Upper lobe of left lung (tissue), 6 donors: ENCODE measurements around the gene DYSF. TPM values are rescaled to one million over a fixed set of nuclear protein-coding genes. Genes with fewer than 3 reads are reported as not detected.

ENCODE experiments used
- ATAC-seq, 2 donors: fragments of 200-7000 bp; cut with Tn5 transposase; one replicate each; pipeline ENCODE4 v1.9.1; 2022; ENCODE audit warnings: mild to moderate bottlenecking in 2 of 2, moderate library complexity in 2 of 2; ENCODE audit not compliant: low FRiP score in 2 of 2
- DNase-seq, 2 donors: peaks; one replicate each; pipeline ENCODE4 v3.0.0-alpha.2; 2019 to 2020
- H3K27ac ChIP-seq, 4 donors: fragments of 200-600 bp; sonication (generic); one replicate each; pipeline ENCODE4 v1.5.1; 2016 to 2019
- H3K27me3 ChIP-seq, 4 donors: fragments of 200-600 bp; sonication (generic); one replicate each; pipeline ENCODE4 v1.5.1; 2017 to 2019
- H3K36me3 ChIP-seq, 4 donors: fragments of 200-600 bp; sonication (generic); one replicate each; pipeline ENCODE4 v1.5.1; 2016 to 2019
- H3K4me1 ChIP-seq, 4 donors: fragments of 200-600 bp; sonication (generic); one replicate each; pipeline ENCODE4 v1.5.1; 2018 to 2019
- H3K4me3 ChIP-seq, 4 donors: fragments of 200-600 bp; sonication (generic); one replicate each; pipeline ENCODE4 v1.5.1; 2017 to 2019; ENCODE audit warnings: mild to moderate bottlenecking in 2 of 4, moderate library complexity in 1 of 4
- H3K9me3 ChIP-seq, 4 donors: fragments of 200-600 bp; sonication (generic); one replicate each; pipeline ENCODE4 v1.5.1; 2018 to 2019
- CTCF ChIP-seq, 6 experiments: fragments of 450-650 bp in 4 of 6; fragments of 200-600 bp in 2 of 6; sonication (generic) in 2 of 6; IDR thresholded peaks; one replicate each; pipeline ENCODE4 v1.5.1; 2016 to 2019; ENCODE audit warnings: antibody characterized with exemption in 6 of 6
- EP300 ChIP-seq, 4 donors: sonication (generic); formaldehyde crosslinking; IDR thresholded peaks; one replicate each; pipeline ENCODE4 v1.5.1; 2017; ENCODE audit warnings: antibody characterized with exemption in 4 of 4, control low read depth in 2 of 4
- POLR2A ChIP-seq, 4 donors: fragments of 450-650 bp; IDR thresholded peaks; one replicate each; pipeline ENCODE4 v1.5.1; 2016 to 2017; ENCODE audit warnings: antibody characterized with exemption in 4 of 4, mild to moderate bottlenecking in 2 of 4
- POLR2AphosphoS5 ChIP-seq, 2 donors: sonication (generic); formaldehyde crosslinking; IDR thresholded peaks; one replicate each; pipeline ENCODE4 v1.5.1; 2017; ENCODE audit warnings: antibody characterized with exemption in 2 of 2
- whole genome bisulfite sequencing, 2 donors: methylation state at CpG; one replicate each; pipeline ENCODE4 v1.1.5; 2017 to 2018; 5-methylcytosine and 5-hydroxymethylcytosine counted together
- total RNA-seq, 6 donors: library from RNA; depleted of rRNA in 4 of 6; stranded (reverse); fragments of >200 nt in 4 of 6; gene quantifications; one replicate each; pipeline versions ENCODE4 v1.1.0 to v1.2.1, GENCODE V29; 2016 to 2021
- donor health status: DM: no; HTN: no; CAD: no; lungs with moderate emphysema.
- donor health status: DM: no; HTN: yes; CAD: no; lungs with severe emphysema.

Gene DYSF
- total RNA-seq, 6 donors from 2014 or later = 17.5 to 72.7 (median 42.7) TPM

- no peaks in the 10 kb centered on the region for H3K27me3 ChIP-seq
- WGBS, 2 donors = 18 to 19% methylated on average over 2 of the region's 2 CpGs
- peak in 1 of 2 donors; percentile 30 for TF ChIP-seq POLR2AphosphoS5 (IDR thresholded peaks at IDR 0.05)
- TF ChIP-seq POLR2A (IDR thresholded peaks at IDR 0.05) = no peak
- peaks cover 23 to 30% (median 29%) of the 10 kb centered on the region in 4 donors for H3K4me1 ChIP-seq
- H3K4me3 ChIP-seq = no peak overlapping the region
- ATAC-seq (no peak), DNase-seq (peak in 1 of 2 donors; percentile 77)
- H3K9me3 ChIP-seq = no peaks in the 10 kb centered on the region
- peak overlapping the region; percentile 8 to 77 (median 43) for H3K27ac ChIP-seq
- H3K36me3 ChIP-seq = no peaks in the 10 kb centered on the region
Observed at GRCh38 chr2:71452565-71452964, 796 bp upstream of the DYSF start.

GRCh38 chr2:71454221-71455010 lies 1.1 kb downstream of the DYSF start:
- H3K4me1 ChIP-seq = peaks cover 23 to 32% (median 29%) of the 10 kb centered on the region in 4 donors
- no peaks in the 10 kb centered on the region for H3K36me3 ChIP-seq
- WGBS, 2 donors = 52 to 57% methylated on average over 14 to 17 of the region's 17 CpGs
- no peaks in the 10 kb centered on the region for H3K9me3 ChIP-seq
- no peak for ATAC-seq
- TF ChIP-seq POLR2AphosphoS5 (IDR thresholded peaks at IDR 0.05) (no peak), EP300 (IDR thresholded peaks at IDR 0.05) (no peak), CTCF (IDR thresholded peaks at IDR 0.05) (no peak), POLR2A (IDR thresholded peaks at IDR 0.05) (no peak)
- peak overlapping the region; percentile 38 to 60 (median 52) for H3K4me3 ChIP-seq
- no peak for DNase-seq
- peak overlapping the region; percentile 43 to 77 (median 74) for H3K27ac ChIP-seq
- H3K27me3 ChIP-seq = no peaks in the 10 kb centered on the region

DNA sequence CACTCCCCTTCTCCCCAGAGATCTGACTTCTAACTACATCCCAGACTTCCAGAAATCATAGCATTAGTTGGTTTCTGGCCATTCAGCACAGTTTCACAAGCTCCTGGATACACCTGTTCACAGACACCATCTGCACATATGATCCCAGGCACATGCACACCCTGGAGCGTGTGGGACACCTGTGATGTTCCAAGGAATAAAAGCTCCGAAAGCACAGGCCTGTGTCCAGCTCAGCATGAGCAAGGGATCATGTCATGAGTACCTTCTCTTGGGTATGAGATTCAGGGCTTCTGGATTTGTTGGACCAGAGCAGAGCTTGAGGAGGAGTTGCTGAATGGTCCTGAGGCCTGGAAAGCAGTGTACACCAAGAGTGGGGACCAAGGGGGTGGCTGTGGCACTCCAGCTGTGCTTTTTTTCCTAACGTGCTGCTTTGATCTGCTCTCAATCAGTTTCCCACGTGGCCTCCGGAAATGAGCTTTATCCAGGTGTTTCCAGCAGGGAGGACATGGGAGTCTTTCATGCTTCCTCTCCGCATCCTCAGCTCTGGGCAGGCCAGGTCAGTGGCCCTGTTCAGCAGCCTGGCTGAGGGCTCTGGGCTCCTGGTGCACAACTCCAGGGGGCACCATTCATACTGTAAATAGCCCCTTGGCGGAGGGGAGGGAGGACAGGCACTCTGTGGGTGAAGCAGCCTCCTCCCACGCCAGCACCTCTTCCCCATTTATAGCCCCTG lies 1.8 kb downstream of the DYSF start:
- no peak for TF ChIP-seq POLR2A (IDR thresholded peaks at IDR 0.05)
- Histone ChIP-seq H3K36me3 (no peaks in the 10 kb centered on the region), H3K9me3 (no peaks in the 10 kb centered on the region), H3K27me3 (no peaks in the 10 kb centered on the region), H3K4me3 (peak overlapping the region in 2 of 4 donors; percentile 59 to 60), H3K4me1 (peaks cover 23 to 32% (median 29%) of the 10 kb centered on the region in 4 donors), H3K27ac (peak overlapping the region in 2 of 4 donors; percentile 77)
- no peak for ATAC-seq
- DNase-seq = no peak
- 62 to 68% methylated on average over 7 to 8 of the region's 8 CpGs for WGBS, 2 donors

DNA sequence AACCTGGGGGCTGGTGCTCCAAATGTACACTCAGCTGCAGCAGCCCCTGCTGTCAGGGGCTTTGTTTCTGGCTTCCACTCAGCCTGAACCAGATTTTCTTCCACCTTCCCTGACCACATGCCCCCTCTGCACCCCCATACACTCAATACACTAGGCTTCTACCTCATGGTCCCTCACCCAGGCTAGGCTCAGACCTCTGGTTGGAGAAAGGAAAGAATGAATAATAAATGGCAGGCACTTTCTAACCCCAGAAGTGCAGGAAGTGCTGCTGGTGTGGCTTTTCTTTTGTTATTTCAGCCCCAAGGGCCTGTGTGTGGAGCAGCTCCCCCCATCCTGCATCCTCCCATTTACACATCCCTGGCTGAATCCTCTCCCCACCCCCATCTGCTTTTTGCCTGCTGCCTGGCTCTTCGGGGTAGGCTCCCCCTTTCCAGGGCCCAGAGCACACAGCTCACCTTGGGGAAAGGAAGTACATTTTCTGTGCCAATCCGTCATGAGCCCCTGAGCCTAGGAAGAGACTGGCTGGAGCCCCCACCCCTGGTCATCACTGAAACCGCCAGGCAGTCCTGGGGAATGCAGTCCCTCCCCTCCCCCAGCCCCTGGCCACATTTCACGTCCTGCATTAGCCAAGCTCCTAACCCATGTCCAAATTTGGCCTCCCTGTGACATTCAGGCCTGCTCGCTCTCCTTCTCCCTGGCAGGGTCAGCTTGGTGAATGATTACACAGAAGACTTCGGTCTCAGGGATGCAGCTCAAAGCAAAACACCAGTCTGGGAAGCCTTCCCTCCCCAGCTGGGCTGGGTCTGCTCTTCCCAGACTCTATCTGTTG lies 2.6 kb downstream of the DYSF start:
- DNase-seq (no peak), ATAC-seq (no peak)
- peak overlapping the region in 1 of 4 donors; percentile 77 for H3K27ac ChIP-seq
- no peaks in the 10 kb centered on the region for H3K27me3 ChIP-seq
- H3K36me3 ChIP-seq = no peaks in the 10 kb centered on the region
- WGBS, 2 donors = 49 to 62% methylated on average over 6 of the region's 6 CpGs
- H3K4me3 ChIP-seq = peak overlapping the region in 1 of 4 donors; percentile 60
- no peaks in the 10 kb centered on the region for H3K9me3 ChIP-seq
- no peak for TF ChIP-seq POLR2AphosphoS5 (IDR thresholded peaks at IDR 0.05)
- TF ChIP-seq POLR2A (IDR thresholded peaks at IDR 0.05) = no peak
- TF ChIP-seq CTCF (IDR thresholded peaks at IDR 0.05) = no peak
- TF ChIP-seq EP300 (IDR thresholded peaks at IDR 0.05) = no peak
- H3K4me1 ChIP-seq = peaks cover 26 to 35% (median 30%) of the 10 kb centered on the region in 4 donors

DNA sequence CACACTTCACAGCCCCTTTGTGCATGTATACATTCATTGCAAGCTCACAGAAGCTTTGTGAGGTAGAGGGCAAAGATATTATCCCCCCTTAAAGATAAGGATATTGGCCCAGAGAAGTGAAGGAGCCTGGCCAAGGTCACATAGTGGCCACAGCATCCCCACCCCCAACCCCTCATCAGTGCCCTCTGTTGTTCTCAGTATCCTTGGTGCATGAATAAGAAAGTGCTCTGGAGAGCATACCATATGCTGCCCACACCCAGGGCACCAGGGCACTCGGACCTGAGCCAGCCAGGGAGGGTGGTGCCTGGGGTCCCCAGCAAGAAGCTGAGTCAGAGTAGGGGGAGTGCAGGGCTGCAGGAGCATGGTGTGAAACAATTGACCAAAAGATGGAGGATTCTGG lies 3.3 kb downstream of the DYSF start:
- TF ChIP-seq CTCF (IDR thresholded peaks at IDR 0.05) (no peak), POLR2A (IDR thresholded peaks at IDR 0.05) (no peak), POLR2AphosphoS5 (IDR thresholded peaks at IDR 0.05) (no peak), EP300 (IDR thresholded peaks at IDR 0.05) (no peak)
- no peaks in the 10 kb centered on the region for H3K9me3 ChIP-seq
- ATAC-seq (no peak), DNase-seq (no peak)
- H3K27me3 ChIP-seq = no peaks in the 10 kb centered on the region
- H3K36me3 ChIP-seq = no peaks in the 10 kb centered on the region
- peaks cover 26 to 41% (median 29%) of the 10 kb centered on the region in 4 donors for H3K4me1 ChIP-seq
- 85 to 91% methylated on average over 1 of the region's 1 CpG for WGBS, 2 donors
- no peak overlapping the region for H3K27ac ChIP-seq
- H3K4me3 ChIP-seq = no peak overlapping the region
